Neuron (in vitro differentiated cells): ENCODE measurements around the gene SLC22A31.
"Not testable (repeated sequence)": the region's sequence is repeated elsewhere in the genome, so short reads cannot be mapped to it uniquely, and the experiment has no call there.

Source experiments
- H2AFZ ChIP-seq: one replicate; pipeline ENCODE4 v1.6.1; 2013; ENCODE audit warnings: low read depth, mild to moderate bottlenecking, inconsistent platforms, low read length, moderate library complexity
- H3K27me3 ChIP-seq: one replicate; pipeline ENCODE4 v1.6.1; 2013; ENCODE audit warnings: low read length; ENCODE audit not compliant: insufficient read depth
- H3K36me3 ChIP-seq: one replicate; pipeline ENCODE4 v1.6.1; 2013; ENCODE audit warnings: low read length; ENCODE audit not compliant: insufficient read depth
- H3K4me1 ChIP-seq: one replicate; pipeline ENCODE4 v1.6.1; 2013; ENCODE audit warnings: low read length; ENCODE audit not compliant: insufficient read depth
- H3K4me3 ChIP-seq: 2 replicates; pipeline ENCODE4 v1.5.1; 2013; ENCODE audit warnings: mild to moderate bottlenecking, low read length, moderate library complexity
- H3K9me3 ChIP-seq: one replicate; pipeline ENCODE4 v1.6.1; 2013; ENCODE audit warnings: low read length

The SLC22A31 gene

GRCh38 chr16:89168381-89169189 is 31.8 kb downstream of the SLC22A31 start:
- peaks cover 35% of the 10 kb centered on the region for H3K4me1 ChIP-seq
- H3K36me3 ChIP-seq: no peaks in the 10 kb centered on the region
- H2AFZ ChIP-seq: no peak overlapping the region

GRCh38 chr16:89167425-89167941 is 32.9 kb downstream of the SLC22A31 start:
- H2AFZ ChIP-seq: no peak overlapping the region
- peaks cover 28% of the 10 kb centered on the region for H3K4me1 ChIP-seq
- no peaks in the 10 kb centered on the region for H3K36me3 ChIP-seq
- peaks cover 2% of the 10 kb centered on the region for H3K9me3 ChIP-seq
- no peak overlapping the region for H3K4me3 ChIP-seq
- peaks cover 26% of the 10 kb centered on the region for H3K27me3 ChIP-seq

More at GRCh38 chr16:89168381-89169189, 31.8 kb downstream of the SLC22A31 start:
- H3K9me3 ChIP-seq: no peaks in the 10 kb centered on the region
- peaks cover 35% of the 10 kb centered on the region for H3K27me3 ChIP-seq
- no peak overlapping the region for H3K4me3 ChIP-seq

GRCh38 chr16:89166696-89167424 is 33.5 kb downstream of the SLC22A31 start:
- no peak overlapping the region for H2AFZ ChIP-seq
- no peaks in the 10 kb centered on the region for H3K36me3 ChIP-seq
- H3K9me3 ChIP-seq: peaks cover 2% of the 10 kb centered on the region
- peaks cover 21% of the 10 kb centered on the region for H3K27me3 ChIP-seq
- H3K4me1 ChIP-seq: peaks cover 27% of the 10 kb centered on the region
- H3K4me3 ChIP-seq: no peak overlapping the region

- H3K9me3 ChIP-seq, H2AFZ ChIP-seq, H3K4me3 ChIP-seq, H3K36me3 ChIP-seq: not testable (repeated sequence)
- H3K4me1 ChIP-seq: peaks cover 19% of the 10 kb centered on the region
- peaks cover 13% of the 10 kb centered on the region for H3K27me3 ChIP-seq
Observed at GRCh38 chr16:89165681-89165979, 34.7 kb downstream of the SLC22A31 start.

GRCh38 chr16:89164847-89165680 is 35.3 kb downstream of the SLC22A31 start:
- Histone ChIP-seq H3K4me1 (peaks cover 18% of the 10 kb centered on the region), H3K9me3 (peaks cover 2% of the 10 kb centered on the region), H3K36me3 (no peaks in the 10 kb centered on the region), H3K4me3 (no peak overlapping the region), H2AFZ (no peak overlapping the region), H3K27me3 (peaks cover 8% of the 10 kb centered on the region)

GRCh38 chr16:89164436-89164835 is 35.9 kb downstream of the SLC22A31 start:
- Histone ChIP-seq H3K4me3 (no peak overlapping the region), H3K27me3 (peaks cover 2% of the 10 kb centered on the region), H3K4me1 (peaks cover 18% of the 10 kb centered on the region), H3K36me3 (no peaks in the 10 kb centered on the region), H3K9me3 (peaks cover 2% of the 10 kb centered on the region), H2AFZ (no peak overlapping the region)

- H3K9me3 ChIP-seq: peaks cover 2% of the 10 kb centered on the region
- no peak overlapping the region for H2AFZ ChIP-seq
- H3K36me3 ChIP-seq: no peaks in the 10 kb centered on the region
- no peaks in the 10 kb centered on the region for H3K27me3 ChIP-seq
- H3K4me3 ChIP-seq: no peak overlapping the region
- H3K4me1 ChIP-seq: peaks cover 18% of the 10 kb centered on the region
Observed at GRCh38 chr16:89163297-89163696, 37.0 kb downstream of the SLC22A31 start.

- Histone ChIP-seq H3K4me3 (no peak overlapping the region), H3K9me3 (peaks cover 2% of the 10 kb centered on the region)
Observed at GRCh38 chr16:89161763-89162713, 38.3 kb downstream of the SLC22A31 start.

GRCh38 chr16:89160977-89161701 is 39.2 kb downstream of the SLC22A31 start:
- H3K9me3 ChIP-seq: peaks cover 2% of the 10 kb centered on the region
- peaks cover 13% of the 10 kb centered on the region for H3K4me1 ChIP-seq
- H3K4me3 ChIP-seq: no peak overlapping the region
- H3K36me3 ChIP-seq: no peaks in the 10 kb centered on the region
- no peaks in the 10 kb centered on the region for H3K27me3 ChIP-seq
- H2AFZ ChIP-seq: no peak overlapping the region

More at GRCh38 chr16:89161763-89162713, 38.3 kb downstream of the SLC22A31 start:
- no peak overlapping the region for H2AFZ ChIP-seq
- H3K27me3 ChIP-seq: no peaks in the 10 kb centered on the region
- H3K36me3 ChIP-seq: no peaks in the 10 kb centered on the region
- peaks cover 15% of the 10 kb centered on the region for H3K4me1 ChIP-seq

GRCh38 chr16:89159850-89160354 is 40.4 kb downstream of the SLC22A31 start:
- Histone ChIP-seq H3K27me3 (no peaks in the 10 kb centered on the region), H2AFZ (no peak overlapping the region), H3K36me3 (no peaks in the 10 kb centered on the region), H3K4me3 (no peak overlapping the region), H3K4me1 (peaks cover 8% of the 10 kb centered on the region), H3K9me3 (peaks cover 2% of the 10 kb centered on the region)

- H2AFZ ChIP-seq: no peak overlapping the region
- H3K4me3 ChIP-seq: no peak overlapping the region
- H3K27me3 ChIP-seq: no peaks in the 10 kb centered on the region
- H3K36me3 ChIP-seq: no peaks in the 10 kb centered on the region
- H3K4me1 ChIP-seq: peaks cover 2% of the 10 kb centered on the region
- peaks cover 2% of the 10 kb centered on the region for H3K9me3 ChIP-seq
Observed at GRCh38 chr16:89159066-89159849, 41.1 kb downstream of the SLC22A31 start.
